SK-N-SH (cell line): Measurements from ENCODE around the gene MLLT1.

Experiments used
- CHD2 ChIP-seq: fragments of 150-350 bp; IDR thresholded peaks from 2 replicates; pipeline ENCODE4 v1.6.1; 2018; ENCODE audit warnings: low read length; ENCODE audit not compliant: partially characterized antibody
- ELF1 ChIP-seq: IDR thresholded peaks from 2 replicates; pipeline ENCODE4 v1.4.0; 2012
- EP300 ChIP-seq, 2 experiments: IDR thresholded peaks; 2 replicates each; pipeline versions ENCODE4 v1.4.0 to v1.6.1; 2012; ENCODE audit warnings: borderline replicate concordance in 1 of 2, low read depth in 1 of 2, low read length in 1 of 2
- FOXM1 ChIP-seq: IDR thresholded peaks from 2 replicates; pipeline ENCODE4 v1.4.0; 2012; ENCODE audit warnings: low read depth, mild to moderate bottlenecking
- GABPA ChIP-seq: IDR thresholded peaks from 2 replicates; pipeline ENCODE4 v1.4.0; 2012; ENCODE audit warnings: low read depth, mild to moderate bottlenecking
- GATA2 ChIP-seq: sonication (generic); formaldehyde crosslinking; IDR thresholded peaks from 2 replicates; pipeline ENCODE4 v1.5.0; 2020; ENCODE audit warnings: mild to moderate bottlenecking, missing genetic modification reagents
- RAD21 ChIP-seq: IDR thresholded peaks from 2 replicates; pipeline ENCODE4 v1.6.1; 2012; ENCODE audit warnings: mild to moderate bottlenecking, low read length
- REST ChIP-seq: IDR thresholded peaks from 2 replicates; pipeline ENCODE4 v1.6.1; 2012; ENCODE audit warnings: mild to moderate bottlenecking, low read depth, low read length, moderate library complexity
- TEAD4 ChIP-seq: IDR thresholded peaks from 2 replicates; pipeline ENCODE4 v1.4.0; 2012; ENCODE audit warnings: mild to moderate bottlenecking, borderline replicate concordance; ENCODE audit not compliant: insufficient read depth
- USF2 ChIP-seq: fragments of 150-350 bp; IDR thresholded peaks from 2 replicates; pipeline ENCODE4 v1.6.1; 2017; ENCODE audit warnings: antibody characterized with exemption, low read length, low read depth, borderline replicate concordance
- TF ChIP-seq, protein P1 (sequence below): IDR thresholded peaks from 2 replicates; pipeline ENCODE4 v1.4.0; 2012; ENCODE audit warnings: low read depth, borderline replicate concordance
- TF ChIP-seq, protein P2 (sequence below): fragments of 200-600 bp; sonication (generic); IDR thresholded peaks from 2 replicates; pipeline ENCODE4 v1.6.1; 2017; ENCODE audit warnings: antibody characterized with exemption, mild to moderate bottlenecking, moderate library complexity
- TF ChIP-seq, protein P3 (sequence below): IDR thresholded peaks from 2 replicates; pipeline ENCODE4 v1.4.0; 2012; ENCODE audit warnings: low read depth

DNA sequence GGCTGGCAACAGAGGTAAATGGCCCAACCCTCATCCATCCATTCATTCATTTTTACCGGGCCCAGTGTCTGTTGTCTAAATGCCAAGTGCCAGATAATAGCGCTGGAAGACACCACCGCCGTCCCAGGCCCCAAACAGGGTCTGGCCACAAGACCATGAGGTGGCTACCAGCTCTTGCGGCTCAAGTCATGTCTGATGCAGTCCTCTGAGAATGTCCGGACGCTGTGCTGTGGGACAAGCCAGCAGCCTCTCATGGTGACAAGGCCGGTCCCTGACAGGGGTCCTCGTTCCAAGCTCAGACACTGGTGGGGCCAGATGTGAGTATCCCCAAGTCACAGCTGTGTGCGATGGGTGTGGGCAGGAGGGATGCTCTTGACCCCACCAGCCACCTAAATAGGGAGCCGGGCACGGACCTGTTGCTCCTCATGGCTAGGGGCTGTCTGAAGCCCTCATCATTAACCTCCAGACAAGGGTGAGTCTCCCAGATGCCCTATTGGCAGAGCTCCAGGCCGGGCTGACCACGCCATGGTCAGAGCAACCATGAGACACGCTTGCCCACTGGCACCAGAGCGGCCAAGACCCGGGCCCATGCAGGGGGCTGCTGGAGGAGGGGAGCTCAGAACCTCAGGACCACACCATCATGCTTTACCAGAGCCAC, 58.4 kb downstream of the MLLT1 start:
- no peak for TF ChIP-seq REST
- no peak for TF ChIP-seq USF2
- TF ChIP-seq, protein P1, sequence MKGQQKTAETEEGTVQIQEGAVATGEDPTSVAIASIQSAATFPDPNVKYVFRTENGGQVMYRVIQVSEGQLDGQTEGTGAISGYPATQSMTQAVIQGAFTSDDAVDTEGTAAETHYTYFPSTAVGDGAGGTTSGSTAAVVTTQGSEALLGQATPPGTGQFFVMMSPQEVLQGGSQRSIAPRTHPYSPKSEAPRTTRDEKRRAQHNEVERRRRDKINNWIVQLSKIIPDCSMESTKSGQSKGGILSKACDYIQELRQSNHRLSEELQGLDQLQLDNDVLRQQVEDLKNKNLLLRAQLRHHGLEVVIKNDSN: no peak
- no peak for TF ChIP-seq EP300 (IDR thresholded peaks at IDR 0.05; ENCODE audit: borderline replicate concordance in 1 of 2, low read depth in 1 of 2, low read length in 1 of 2)
- TF ChIP-seq, protein P2, sequence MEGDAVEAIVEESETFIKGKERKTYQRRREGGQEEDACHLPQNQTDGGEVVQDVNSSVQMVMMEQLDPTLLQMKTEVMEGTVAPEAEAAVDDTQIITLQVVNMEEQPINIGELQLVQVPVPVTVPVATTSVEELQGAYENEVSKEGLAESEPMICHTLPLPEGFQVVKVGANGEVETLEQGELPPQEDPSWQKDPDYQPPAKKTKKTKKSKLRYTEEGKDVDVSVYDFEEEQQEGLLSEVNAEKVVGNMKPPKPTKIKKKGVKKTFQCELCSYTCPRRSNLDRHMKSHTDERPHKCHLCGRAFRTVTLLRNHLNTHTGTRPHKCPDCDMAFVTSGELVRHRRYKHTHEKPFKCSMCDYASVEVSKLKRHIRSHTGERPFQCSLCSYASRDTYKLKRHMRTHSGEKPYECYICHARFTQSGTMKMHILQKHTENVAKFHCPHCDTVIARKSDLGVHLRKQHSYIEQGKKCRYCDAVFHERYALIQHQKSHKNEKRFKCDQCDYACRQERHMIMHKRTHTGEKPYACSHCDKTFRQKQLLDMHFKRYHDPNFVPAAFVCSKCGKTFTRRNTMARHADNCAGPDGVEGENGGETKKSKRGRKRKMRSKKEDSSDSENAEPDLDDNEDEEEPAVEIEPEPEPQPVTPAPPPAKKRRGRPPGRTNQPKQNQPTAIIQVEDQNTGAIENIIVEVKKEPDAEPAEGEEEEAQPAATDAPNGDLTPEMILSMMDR: no peak
- no peak for TF ChIP-seq CHD2
- no peak for TF ChIP-seq ELF1
- no peak for TF ChIP-seq TEAD4
- no peak for TF ChIP-seq RAD21
- TF ChIP-seq GATA2 (CRISPR knock-in tag): no peak
- TF ChIP-seq FOXM1: no peak
- TF ChIP-seq, protein P3, sequence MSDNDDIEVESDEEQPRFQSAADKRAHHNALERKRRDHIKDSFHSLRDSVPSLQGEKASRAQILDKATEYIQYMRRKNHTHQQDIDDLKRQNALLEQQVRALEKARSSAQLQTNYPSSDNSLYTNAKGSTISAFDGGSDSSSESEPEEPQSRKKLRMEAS: no peak
- TF ChIP-seq GABPA: no peak
